GM23248 (cell line): Measurements from ENCODE around the gene HSPA1A.

Experiments
- EZH2 ChIP-seq: fragments of 200-600 bp; sonication (generic); IDR thresholded peaks from 2 replicates; pipeline ENCODE4 v1.6.1; 2018; ENCODE audit warnings: antibody characterized with exemption, mild to moderate bottlenecking; ENCODE audit not compliant: insufficient read depth, poor library complexity, severe bottlenecking
- EZH2phosphoT487 ChIP-seq: fragments of 200-600 bp; sonication (generic); IDR thresholded peaks from 2 replicates; pipeline ENCODE4 v1.6.1; 2018; ENCODE audit warnings: antibody characterized with exemption, moderate library complexity, mild to moderate bottlenecking, low read depth; ENCODE audit not compliant: insufficient read depth

GRCh38 chr6:31864818-31865204 lies 49.5 kb downstream of the HSPA1A start:
- TF ChIP-seq EZH2 (no peak), EZH2phosphoT487 (no peak)
